Measurements from ENCODE around the gene GALNT2.

GRCh38 chr1:230291731-230292620, 224.9 kb downstream of the GALNT2 start:
- TF ChIP-seq CTCF (IDR thresholded peaks at IDR 0.05) (no peak), SMC3 (IDR thresholded peaks at IDR 0.05) (no peak), EP300 (IDR thresholded peaks at IDR 0.05) (no peak), GATA3 (IDR thresholded peaks at IDR 0.05; ENCODE audit: borderline replicate concordance) (no peak), NPAS2 (CRISPR knock-in tag; IDR thresholded peaks at IDR 0.05; ENCODE audit: borderline replicate concordance) (no peak), REST (IDR thresholded peaks at IDR 0.05) (no peak)

All from A549 (cell line).